GM21360 (cell line): Measurements from ENCODE around the gene GLIPR1L2.
"Not testable (repeated sequence)": the region's sequence is repeated elsewhere in the genome, so short reads cannot be mapped to it uniquely, and the experiment has no call there.

Experiments used
- ATAC-seq: cut with Tn5 transposase; IDR thresholded peaks from one replicate; pipeline ENCODE4 v1.9.1; 2021; ENCODE audit warnings: mild to moderate bottlenecking, moderate library complexity; ENCODE audit not compliant: unreplicated experiment

Gene GLIPR1L2

GRCh38 chr12:75390899-75391538 lies at the start of gene GLIPR1L2:
GLIPR1L2 (plus strand) TSS chr12:75391089; CDS start chr12:75391117, 28 bp downstream.
- ATAC-seq, result peak; percentile 96

- ATAC-seq, result no peak
Observed at GRCh38 chr12:75341873-75342272, 49.0 kb upstream of the GLIPR1L2 start.

- ATAC-seq, result no peak
Observed at GRCh38 chr12:75345531-75345930, 45.4 kb upstream of the GLIPR1L2 start.

GRCh38 chr12:75346215-75346614 lies 44.7 kb upstream of the GLIPR1L2 start:
- not testable (repeated sequence) for ATAC-seq

- no peak for ATAC-seq
Observed at GRCh38 chr12:75349946-75350345, 40.9 kb upstream of the GLIPR1L2 start.

- ATAC-seq, result no peak
Observed at GRCh38 chr12:75350413-75350812, 40.5 kb upstream of the GLIPR1L2 start.

- no peak for ATAC-seq
Observed at GRCh38 chr12:75354011-75354410, 36.9 kb upstream of the GLIPR1L2 start.

GRCh38 chr12:75360920-75361319 lies 30.0 kb upstream of the GLIPR1L2 start:
- ATAC-seq, result no peak

GRCh38 chr12:75361408-75361807 lies 29.5 kb upstream of the GLIPR1L2 start:
- no peak for ATAC-seq

- no peak for ATAC-seq
Observed at GRCh38 chr12:75364919-75365318, 26.0 kb upstream of the GLIPR1L2 start.

- ATAC-seq, result peak; percentile 49
Observed at GRCh38 chr12:75366629-75367028, 24.3 kb upstream of the GLIPR1L2 start.

- ATAC-seq, result no peak
Observed at GRCh38 chr12:75374971-75375370, 15.9 kb upstream of the GLIPR1L2 start.

- no peak for ATAC-seq
Observed at GRCh38 chr12:75378354-75378753, 12.5 kb upstream of the GLIPR1L2 start.

- ATAC-seq, result no peak
Observed at GRCh38 chr12:75389061-75389460, 1.8 kb upstream of the GLIPR1L2 start.

GRCh38 chr12:75389706-75390105 lies 1.2 kb upstream of the GLIPR1L2 start:
- ATAC-seq, result no peak

GRCh38 chr12:75390156-75390898 lies 562 bp upstream of the GLIPR1L2 start:
- no peak for ATAC-seq

GRCh38 chr12:75404231-75404630 lies 13.3 kb downstream of the GLIPR1L2 start:
- ATAC-seq, result no peak

GRCh38 chr12:75407683-75408082 lies 16.8 kb downstream of the GLIPR1L2 start:
- ATAC-seq, result no peak

- no peak for ATAC-seq
Observed at GRCh38 chr12:75409830-75410229, 18.9 kb downstream of the GLIPR1L2 start.

GRCh38 chr12:75414671-75415070 lies 23.8 kb downstream of the GLIPR1L2 start:
- ATAC-seq, result no peak

GRCh38 chr12:75419841-75420240 lies 29.0 kb downstream of the GLIPR1L2 start:
- ATAC-seq, result no peak

GRCh38 chr12:75427491-75427890 lies 36.6 kb downstream of the GLIPR1L2 start:
- no peak for ATAC-seq
